Measurements from ENCODE around the gene ZNF880. TPM values are rescaled to one million over a fixed set of nuclear protein-coding genes. Genes with fewer than 3 reads are reported as not detected.
"Not testable (repeated sequence)": the region's sequence is repeated elsewhere in the genome, so short reads cannot be mapped to it uniquely, and the experiment has no call there.

The ZNF880 gene
- total RNA-seq, 4 donors from 2014 or later, result 15.6 to 43.5 (median 20.9) TPM

DNA sequence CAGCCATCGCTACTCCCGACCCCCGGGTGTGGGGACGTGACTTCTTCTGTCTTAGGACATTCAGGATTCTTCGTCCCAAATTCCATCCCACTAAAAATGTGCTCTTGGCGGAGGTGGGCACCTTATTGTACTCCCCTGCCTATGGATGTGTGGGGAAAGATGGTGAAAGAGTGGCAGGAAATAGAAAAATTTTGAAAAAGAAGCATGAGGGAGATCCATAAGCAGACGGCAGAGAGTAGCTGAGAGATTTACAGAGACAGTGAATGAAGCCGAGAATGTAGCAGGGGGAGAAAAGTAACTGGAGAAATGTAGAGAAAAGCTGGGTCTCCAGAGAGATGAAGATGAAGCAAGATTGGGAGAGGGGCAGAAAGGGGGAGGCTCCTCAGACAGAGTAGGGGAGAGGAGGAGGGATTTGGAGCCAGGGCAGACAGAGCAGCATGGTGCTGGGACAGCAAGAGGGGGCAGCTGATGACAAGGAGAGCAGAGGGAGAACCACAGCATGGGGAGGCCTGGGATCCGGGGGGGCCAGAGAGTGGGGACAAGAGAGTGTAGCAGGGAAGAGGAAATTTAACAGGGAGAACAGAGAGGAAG lies 32.8 kb upstream of the ZNF880 start:
- Histone ChIP-seq H3K27ac (peak overlapping the region; percentile 21 to 91 (median 84)), H3K9me3 (peaks cover 0 to 29% (median 3%) of the 10 kb centered on the region in 4 donors), H3K4me1 (peaks cover 0 to 11% (median 9%) of the 10 kb centered on the region in 4 donors), H3K36me3 (peaks cover 0 to 40% (median 0%) of the 10 kb centered on the region in 3 donors), H3K27me3 (no peaks in the 10 kb centered on the region), H3K4me3 (peak overlapping the region; percentile 55 to 88 (median 74))
- no peak for TF ChIP-seq POLR2A (IDR thresholded peaks at IDR 0.05)
- TF ChIP-seq, protein P1, sequence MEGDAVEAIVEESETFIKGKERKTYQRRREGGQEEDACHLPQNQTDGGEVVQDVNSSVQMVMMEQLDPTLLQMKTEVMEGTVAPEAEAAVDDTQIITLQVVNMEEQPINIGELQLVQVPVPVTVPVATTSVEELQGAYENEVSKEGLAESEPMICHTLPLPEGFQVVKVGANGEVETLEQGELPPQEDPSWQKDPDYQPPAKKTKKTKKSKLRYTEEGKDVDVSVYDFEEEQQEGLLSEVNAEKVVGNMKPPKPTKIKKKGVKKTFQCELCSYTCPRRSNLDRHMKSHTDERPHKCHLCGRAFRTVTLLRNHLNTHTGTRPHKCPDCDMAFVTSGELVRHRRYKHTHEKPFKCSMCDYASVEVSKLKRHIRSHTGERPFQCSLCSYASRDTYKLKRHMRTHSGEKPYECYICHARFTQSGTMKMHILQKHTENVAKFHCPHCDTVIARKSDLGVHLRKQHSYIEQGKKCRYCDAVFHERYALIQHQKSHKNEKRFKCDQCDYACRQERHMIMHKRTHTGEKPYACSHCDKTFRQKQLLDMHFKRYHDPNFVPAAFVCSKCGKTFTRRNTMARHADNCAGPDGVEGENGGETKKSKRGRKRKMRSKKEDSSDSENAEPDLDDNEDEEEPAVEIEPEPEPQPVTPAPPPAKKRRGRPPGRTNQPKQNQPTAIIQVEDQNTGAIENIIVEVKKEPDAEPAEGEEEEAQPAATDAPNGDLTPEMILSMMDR (IDR thresholded peaks at IDR 0.05), result no peak
- no peak for TF ChIP-seq EP300 (IDR thresholded peaks at IDR 0.05)
- no peak for DNase-seq (ENCODE audit: low spot score in 2 of 2)
- WGBS, 2 donors, result 1 to 3% methylated on average over 9 of the region's 9 CpGs

DNA sequence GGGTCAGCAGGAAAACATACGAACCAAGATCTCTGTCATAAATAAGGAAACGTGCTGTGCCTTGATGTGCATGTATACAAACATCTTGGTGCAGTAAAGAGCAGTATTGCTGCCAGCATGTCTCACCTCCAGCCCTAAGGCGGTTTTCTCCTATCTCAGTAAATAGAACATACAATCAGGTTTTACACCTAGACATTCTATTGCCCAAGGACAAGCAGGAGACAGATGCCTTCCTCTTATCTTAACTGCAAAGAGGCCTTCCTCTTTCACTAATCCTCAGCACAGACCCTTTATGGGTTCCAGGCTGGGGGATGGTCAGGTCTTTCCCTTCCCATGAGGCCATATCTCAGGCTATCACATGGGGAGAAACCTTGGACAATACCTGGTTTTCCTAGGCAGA lies 30.7 kb upstream of the ZNF880 start:
- H3K4me1 ChIP-seq, result peaks cover 0 to 11% (median 9%) of the 10 kb centered on the region in 4 donors
- not testable (repeated sequence) for H3K4me3 ChIP-seq; H3K9me3 ChIP-seq; H3K27ac ChIP-seq; H3K27me3 ChIP-seq; DNase-seq (ENCODE audit: low spot score in 2 of 2)
- H3K36me3 ChIP-seq, result peaks cover 0 to 36% (median 0%) of the 10 kb centered on the region in 3 donors
- WGBS, 2 donors, result 74 to 82% methylated on average over 3 of the region's 3 CpGs

DNA sequence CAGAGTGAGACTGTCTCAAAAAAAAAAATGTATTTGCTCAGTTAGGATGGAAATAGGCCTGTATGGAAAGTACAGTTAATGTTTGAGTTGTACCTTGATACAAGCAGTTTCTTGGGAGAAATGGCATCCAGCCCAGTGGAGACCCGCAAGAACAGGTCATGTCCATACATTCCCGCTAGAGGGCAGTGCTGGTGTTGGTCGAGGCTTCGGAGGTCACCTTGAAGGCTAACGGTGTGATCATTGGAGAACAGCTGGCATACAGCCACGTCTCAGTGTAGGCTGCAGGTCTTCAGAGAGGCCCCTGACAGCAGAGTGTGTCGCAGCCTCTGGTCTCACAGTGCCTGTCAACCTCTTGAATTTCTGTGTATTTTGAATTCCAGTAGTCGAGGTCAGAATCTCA lies 26.2 kb upstream of the ZNF880 start:
- H3K27me3 ChIP-seq, result no peaks in the 10 kb centered on the region
- peaks cover 0 to 8% (median 0%) of the 10 kb centered on the region in 4 donors for H3K9me3 ChIP-seq
- H3K27ac ChIP-seq, result no peak overlapping the region
- H3K4me1 ChIP-seq, result no peaks in the 10 kb centered on the region
- WGBS, 2 donors, result 24 to 25% methylated on average over 8 of the region's 8 CpGs
- no peak for TF ChIP-seq POLR2A (IDR thresholded peaks at IDR 0.05)
- no peak for TF ChIP-seq EP300 (IDR thresholded peaks at IDR 0.05)
- TF ChIP-seq, protein P1 (IDR thresholded peaks at IDR 0.05), result peak; percentile 28 to 50 (median 35)
- no peak overlapping the region for H3K4me3 ChIP-seq
- peaks cover 0 to 70% (median 0%) of the 10 kb centered on the region in 3 donors for H3K36me3 ChIP-seq
- peak in 1 of 2 donors; percentile 21 for DNase-seq (ENCODE audit: low spot score in 2 of 2)

DNA sequence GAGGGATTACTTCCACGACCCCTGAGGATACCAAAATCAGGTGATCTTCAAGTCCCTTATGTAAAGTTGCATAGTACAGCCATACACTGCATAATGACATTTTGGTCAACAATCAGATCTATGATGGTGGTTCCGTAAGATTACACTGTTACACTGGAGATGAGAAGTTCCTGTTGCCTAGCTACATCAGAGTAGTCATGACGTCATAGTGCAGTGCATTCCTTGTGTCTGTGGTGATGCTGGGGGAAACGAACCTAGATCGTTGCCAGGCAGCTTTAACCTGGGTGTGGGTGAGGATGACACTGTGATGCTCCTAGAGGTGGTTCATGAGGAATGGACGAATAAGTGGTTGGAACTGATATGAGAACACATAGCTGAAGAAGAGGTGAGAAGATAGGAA lies 24.6 kb upstream of the ZNF880 start:
- peaks cover 0 to 71% (median 0%) of the 10 kb centered on the region in 3 donors for H3K36me3 ChIP-seq
- TF ChIP-seq EP300 (IDR thresholded peaks at IDR 0.05) (no peak), POLR2A (IDR thresholded peaks at IDR 0.05) (no peak)
- TF ChIP-seq, protein P1 (IDR thresholded peaks at IDR 0.05), result no peak
- WGBS, 2 donors, result 88 to 90% methylated on average over 6 of the region's 6 CpGs

DNA sequence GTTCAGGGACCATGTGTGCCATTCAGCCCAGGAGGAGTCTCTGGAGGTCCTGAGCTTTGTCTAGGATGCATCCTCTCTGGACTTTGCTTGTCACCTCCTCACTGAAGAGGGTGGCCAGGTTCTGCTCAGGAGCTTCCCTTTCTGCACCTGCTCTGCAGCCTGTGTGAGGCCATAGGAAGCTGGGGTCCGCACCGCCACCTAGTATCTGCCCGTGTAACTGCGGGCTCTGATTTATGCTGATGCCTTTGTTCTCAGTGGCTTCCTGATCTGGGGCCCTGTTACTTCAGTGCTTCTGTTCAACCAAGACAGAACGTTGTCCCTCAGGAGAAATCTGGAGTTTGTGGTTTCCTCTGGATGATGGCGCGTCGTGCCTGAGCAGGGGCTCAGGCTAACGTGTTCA lies 18.2 kb upstream of the ZNF880 start:
- 68 to 69% methylated on average over 9 of the region's 9 CpGs for WGBS, 2 donors
- no peak for DNase-seq (ENCODE audit: low spot score in 2 of 2)
- Histone ChIP-seq H3K27me3 (no peaks in the 10 kb centered on the region), H3K27ac (no peak overlapping the region), H3K4me1 (no peaks in the 10 kb centered on the region), H3K36me3 (peaks cover 0 to 100% (median 12%) of the 10 kb centered on the region in 3 donors), H3K4me3 (no peak overlapping the region), H3K9me3 (peaks cover 0 to 30% (median 0%) of the 10 kb centered on the region in 4 donors)
- TF ChIP-seq, protein P1 (IDR thresholded peaks at IDR 0.05), result no peak
- TF ChIP-seq EP300 (IDR thresholded peaks at IDR 0.05), result no peak
- TF ChIP-seq POLR2A (IDR thresholded peaks at IDR 0.05), result no peak

More for the DNA sequence above, 24.6 kb upstream of the ZNF880 start:
- no peak for DNase-seq (ENCODE audit: low spot score in 2 of 2)
- Histone ChIP-seq H3K4me1 (no peaks in the 10 kb centered on the region), H3K27me3 (no peaks in the 10 kb centered on the region), H3K4me3 (no peak overlapping the region), H3K27ac (no peak overlapping the region), H3K9me3 (peaks cover 0 to 8% (median 0%) of the 10 kb centered on the region in 4 donors)

All from tibial nerve (tissue), 4 donors.